ACC112 (cell line): ENCODE measurements around the gene NRXN2.

Source experiments
- H2AFZ ChIP-seq: fragments of 200-600 bp; sonication (generic); one replicate; pipeline ENCODE4 v1.6.0; 2017; ENCODE audit warnings: antibody characterized with exemption, low read length; ENCODE audit not compliant: unreplicated experiment
- H3K27ac ChIP-seq: fragments of 200-600 bp; sonication (generic); 2 replicates; pipeline ENCODE4 v1.5.1; 2014; ENCODE audit warnings: low read depth, mild to moderate bottlenecking, antibody characterized with exemption, low read length, moderate library complexity
- H3K27me3 ChIP-seq: fragments of 200-600 bp; sonication (generic); 2 replicates; pipeline ENCODE4 v1.6.1; 2014; ENCODE audit warnings: mild to moderate bottlenecking, antibody characterized with exemption, low read length, moderate library complexity, mixed read lengths; ENCODE audit not compliant: insufficient read depth
- H3K36me3 ChIP-seq: fragments of 200-600 bp; sonication (generic); 2 replicates; pipeline ENCODE4 v1.6.1; 2016; ENCODE audit warnings: mild to moderate bottlenecking, antibody characterized with exemption, low read length, moderate library complexity, mixed read lengths; ENCODE audit not compliant: insufficient read depth
- H3K4me1 ChIP-seq: fragments of 200-600 bp; sonication (generic); one replicate; pipeline ENCODE4 v1.6.1; 2016; ENCODE audit warnings: low read length, mixed read lengths; ENCODE audit not compliant: insufficient read depth, unreplicated experiment, control insufficient read depth
- H3K4me3 ChIP-seq: fragments of 200-600 bp; sonication (generic); 2 replicates; pipeline ENCODE4 v1.5.1; 2014; ENCODE audit warnings: mild to moderate bottlenecking, low read depth, low read length
- H3K79me2 ChIP-seq: fragments of 200-600 bp; sonication (generic); one replicate; pipeline ENCODE4 v1.6.0; 2016; ENCODE audit warnings: low read length; ENCODE audit not compliant: control insufficient read depth, unreplicated experiment, insufficient read depth

The NRXN2 gene

GRCh38 chr11:64582885-64583284 lies 140.1 kb downstream of the NRXN2 start:
- H3K36me3 ChIP-seq: no peaks in the 10 kb centered on the region
- no peak overlapping the region for H3K27ac ChIP-seq
- no peaks in the 10 kb centered on the region for H3K79me2 ChIP-seq
- peaks cover 8% of the 10 kb centered on the region for H3K4me1 ChIP-seq
- H3K27me3 ChIP-seq: peaks cover 14% of the 10 kb centered on the region; the same call in 1 of the 2 replicates
- H3K4me3 ChIP-seq: no peak overlapping the region
- no peak overlapping the region for H2AFZ ChIP-seq

- no peak overlapping the region for H3K4me3 ChIP-seq
- H3K27ac ChIP-seq: no peak overlapping the region
- H3K4me1 ChIP-seq: peaks cover 8% of the 10 kb centered on the region
- H3K79me2 ChIP-seq: no peaks in the 10 kb centered on the region
- H3K27me3 ChIP-seq: peaks cover 11% of the 10 kb centered on the region; the same call in 1 of the 2 replicates
- no peak overlapping the region for H2AFZ ChIP-seq
- no peaks in the 10 kb centered on the region for H3K36me3 ChIP-seq
Measured at GRCh38 chr11:64581057-64581523, 141.9 kb downstream of the NRXN2 start.

- H3K36me3 ChIP-seq: no peaks in the 10 kb centered on the region
- peaks cover 14% of the 10 kb centered on the region for H3K27me3 ChIP-seq
- no peaks in the 10 kb centered on the region for H3K79me2 ChIP-seq
- peaks cover 8% of the 10 kb centered on the region for H3K4me1 ChIP-seq
- H2AFZ ChIP-seq: no peak overlapping the region
- no peak overlapping the region for H3K27ac ChIP-seq
- H3K4me3 ChIP-seq: no peak overlapping the region
Measured at GRCh38 chr11:64580412-64580811, 142.6 kb downstream of the NRXN2 start.

- Histone ChIP-seq H3K27me3 (peaks cover 30% of the 10 kb centered on the region), H3K27ac (no peak overlapping the region), H3K79me2 (no peaks in the 10 kb centered on the region), H2AFZ (no peak overlapping the region), H3K36me3 (no peaks in the 10 kb centered on the region), H3K4me1 (no peaks in the 10 kb centered on the region), H3K4me3 (no peak overlapping the region)
Measured at GRCh38 chr11:64577202-64577601, 145.8 kb downstream of the NRXN2 start.

GRCh38 chr11:64572143-64572542 lies 150.9 kb downstream of the NRXN2 start:
- no peak overlapping the region for H3K4me3 ChIP-seq
- no peaks in the 10 kb centered on the region for H3K36me3 ChIP-seq
- no peaks in the 10 kb centered on the region for H3K4me1 ChIP-seq
- no peaks in the 10 kb centered on the region for H3K79me2 ChIP-seq
- H2AFZ ChIP-seq: no peak overlapping the region
- H3K27ac ChIP-seq: no peak overlapping the region
- peaks cover 19% of the 10 kb centered on the region for H3K27me3 ChIP-seq

- H3K79me2 ChIP-seq: no peaks in the 10 kb centered on the region
- H3K36me3 ChIP-seq: no peaks in the 10 kb centered on the region
- no peak overlapping the region for H2AFZ ChIP-seq
- H3K27ac ChIP-seq: no peak overlapping the region
- H3K4me1 ChIP-seq: no peaks in the 10 kb centered on the region
- H3K27me3 ChIP-seq: peaks cover 19% of the 10 kb centered on the region
- no peak overlapping the region for H3K4me3 ChIP-seq
Measured at GRCh38 chr11:64571410-64572091, 151.4 kb downstream of the NRXN2 start.

- no peak overlapping the region for H3K4me3 ChIP-seq
- H3K27me3 ChIP-seq: peaks cover 19% of the 10 kb centered on the region
- no peak overlapping the region for H3K27ac ChIP-seq
- no peaks in the 10 kb centered on the region for H3K79me2 ChIP-seq
- no peaks in the 10 kb centered on the region for H3K4me1 ChIP-seq
- no peak overlapping the region for H2AFZ ChIP-seq
- no peaks in the 10 kb centered on the region for H3K36me3 ChIP-seq
Measured at GRCh38 chr11:64571050-64571409, 152.0 kb downstream of the NRXN2 start.

- H3K27ac ChIP-seq: no peak overlapping the region
- no peaks in the 10 kb centered on the region for H3K4me1 ChIP-seq
- H3K36me3 ChIP-seq: no peaks in the 10 kb centered on the region
- no peaks in the 10 kb centered on the region for H3K79me2 ChIP-seq
- no peak overlapping the region for H2AFZ ChIP-seq
- peaks cover 15% of the 10 kb centered on the region for H3K27me3 ChIP-seq
- no peak overlapping the region for H3K4me3 ChIP-seq
Measured at GRCh38 chr11:64570341-64570740, 152.7 kb downstream of the NRXN2 start.

GRCh38 chr11:64569300-64569970 lies 153.6 kb downstream of the NRXN2 start:
- Histone ChIP-seq H3K27ac (no peak overlapping the region), H3K27me3 (peaks cover 7% of the 10 kb centered on the region), H3K4me1 (no peaks in the 10 kb centered on the region), H3K79me2 (no peaks in the 10 kb centered on the region), H2AFZ (no peak overlapping the region), H3K36me3 (no peaks in the 10 kb centered on the region), H3K4me3 (no peak overlapping the region)

- Histone ChIP-seq H3K36me3 (no peaks in the 10 kb centered on the region), H2AFZ (no peak overlapping the region), H3K27ac (no peak overlapping the region)
Measured at GRCh38 chr11:64568584-64569140, 154.3 kb downstream of the NRXN2 start.

More at GRCh38 chr11:64568584-64569140, 154.3 kb downstream of the NRXN2 start:
- Histone ChIP-seq H3K27me3 (peaks cover 3% of the 10 kb centered on the region), H3K4me3 (no peak overlapping the region), H3K79me2 (no peaks in the 10 kb centered on the region), H3K4me1 (no peaks in the 10 kb centered on the region)
